B cell (primary cell): ENCODE data around the gene PRRG2. TPM values are rescaled to one million over a fixed set of nuclear protein-coding genes. Genes with fewer than 3 reads are reported as not detected.

ENCODE experiments used
- ATAC-seq: fragments of 200-7000 bp; cut with Tn5 transposase; one replicate; pipeline ENCODE4 v1.10.0; 2021; ENCODE audit warnings: low read depth, mild to moderate bottlenecking, moderate number of reproducible peaks, moderate library complexity
- CTCF ChIA-PET: fragments of 350-600 bp; sonication (Branson Sonifier 250); formaldehyde crosslinking; loops from one replicate; lab custom pipeline; 2021; ENCODE audit warnings: antibody characterized with exemption, inconsistent platforms; lab: Charles Lee
- POLR2A ChIA-PET: fragments of 350-600 bp; sonication (Branson Sonifier 250); formaldehyde crosslinking; loops from one replicate; lab custom pipeline; 2021; ENCODE audit warnings: antibody characterized with exemption; lab: Charles Lee
- DNase-seq: peaks from one replicate; pipeline ENCODE4 v3.0.0; 2013
- H2AFZ ChIP-seq: 2 replicates; pipeline ENCODE4 v1.6.1; 2012; ENCODE audit warnings: mild to moderate bottlenecking, low read depth, low read length; ENCODE audit not compliant: insufficient read depth, poor library complexity, severe bottlenecking
- H3K27ac ChIP-seq, 2 donors: 1 replicate in 1 of 2; 2 replicates in 1 of 2; pipeline ENCODE4 v1.5.1; 2012 to 2013; ENCODE audit warnings: low read length in 2 of 2, mild to moderate bottlenecking in 2 of 2, moderate library complexity in 1 of 2
- H3K27me3 ChIP-seq, 4 experiments: fragments of 200-600 bp in 1 of 4; sonication (generic) in 1 of 4; replicated peaks in 1 of 4; 1 replicate in 2 of 4; 2 replicates in 2 of 4; pipeline versions ENCODE4 v1.6.1 to v1.7.0; 2013 to 2016; ENCODE audit warnings: low read length in 3 of 4, mild to moderate bottlenecking in 2 of 4, mixed read lengths in 1 of 4, moderate library complexity in 1 of 4; ENCODE audit not compliant: insufficient read depth in 4 of 4, control insufficient read depth in 3 of 4; ENCODE audit errors: control extremely low read depth in 1 of 4
- H3K36me3 ChIP-seq, 2 experiments: replicated peaks in 1 of 2; 1 replicate in 1 of 2; 2 replicates in 1 of 2; pipeline versions ENCODE4 v1.6.1 to v1.7.1; 2013; ENCODE audit warnings: low read length in 1 of 2; ENCODE audit not compliant: insufficient read depth in 2 of 2, control insufficient read depth in 1 of 2; ENCODE audit errors: control extremely low read depth in 1 of 2, extremely low read depth in 1 of 2
- H3K4me1 ChIP-seq, 2 donors: fragments of 200-600 bp in 1 of 2; sonication (generic) in 1 of 2; 1 replicate in 1 of 2; 2 replicates in 1 of 2; pipeline versions ENCODE4 v1.5.1 to v1.6.1; 2013 to 2017; ENCODE audit warnings: low read length in 2 of 2; ENCODE audit not compliant: control insufficient read depth in 2 of 2, insufficient read depth in 2 of 2
- H3K4me2 ChIP-seq: replicated peaks from 2 replicates; pipeline ENCODE3; 2012; ENCODE audit warnings: mild to moderate bottlenecking, low read depth, low read length; ENCODE audit not compliant: poor library complexity, severe bottlenecking
- H3K4me3 ChIP-seq, 5 experiments: fragments of 200-600 bp in 1 of 5; sonication (generic) in 1 of 5; 1 replicate in 3 of 5; 2 replicates in 2 of 5; pipeline versions ENCODE4 v1.5.1 to v1.7.0; 2011 to 2016; ENCODE audit warnings: low read length in 4 of 5, mild to moderate bottlenecking in 4 of 5, low read depth in 2 of 5, control low read depth in 1 of 5, moderate library complexity in 1 of 5; ENCODE audit not compliant: insufficient read depth in 1 of 5; ENCODE audit errors: control extremely low read depth in 1 of 5, extremely low read depth in 1 of 5
- H3K79me2 ChIP-seq: fragments of 200-600 bp; sonication (generic); one replicate; pipeline ENCODE4 v1.6.0; 2016; ENCODE audit warnings: low read length; ENCODE audit not compliant: control insufficient read depth, insufficient read depth
- H3K9ac ChIP-seq: fragments of 200-600 bp; sonication (generic); 2 replicates; pipeline ENCODE4 v1.6.1; 2017; ENCODE audit warnings: mild to moderate bottlenecking, low read length, moderate library complexity
- H3K9me3 ChIP-seq, 3 donors: one replicate each; pipeline versions ENCODE4 v1.6.1 to v1.7.1; 2013; ENCODE audit warnings: low read length in 2 of 3; ENCODE audit not compliant: control insufficient read depth in 2 of 3, insufficient read depth in 1 of 3; ENCODE audit errors: control extremely low read depth in 1 of 3
- H4K20me1 ChIP-seq: 2 replicates; pipeline ENCODE4 v1.6.0; 2012; ENCODE audit warnings: mild to moderate bottlenecking, low read length; ENCODE audit not compliant: insufficient read depth, control insufficient read depth, poor library complexity, severe bottlenecking
- H3K27ac Mint-ChIP-seq: one replicate; pipeline ENCODE4 v1.8.0; 2021; ENCODE audit warnings: mixed read lengths
- H3K27me3 Mint-ChIP-seq: one replicate; pipeline ENCODE4 v1.8.0; 2021; ENCODE audit warnings: mixed read lengths
- H3K4me1 Mint-ChIP-seq: one replicate; pipeline ENCODE4 v1.8.0; 2021; ENCODE audit warnings: mixed read lengths
- H3K4me3 Mint-ChIP-seq: one replicate; pipeline ENCODE4 v1.8.0; 2021; ENCODE audit warnings: mixed read lengths
- H3K9me3 Mint-ChIP-seq: one replicate; pipeline ENCODE4 v1.8.0; 2022; ENCODE audit warnings: mixed read lengths; ENCODE audit not compliant: insufficient read depth
- EZH2 ChIP-seq: IDR thresholded peaks from 2 replicates; pipeline ENCODE4 v1.6.1; 2012; ENCODE audit warnings: borderline replicate concordance, low read depth, mild to moderate bottlenecking, moderate library complexity, low read length; ENCODE audit not compliant: insufficient read depth, poor library complexity, severe bottlenecking
- WGBS: methylation state at CpG from one replicate; pipeline ENCODE4 v1.1.5; 2013; ENCODE audit warnings: missing lambda C conversion rate; ENCODE audit not compliant: insufficient coverage; 5-methylcytosine and 5-hydroxymethylcytosine counted together
- intact Hi-C: fragments of 100-400 bp; cut with micrococcal nuclease; formaldehyde crosslinking; loops from one replicate; pipeline ENCODE4 v1.10.0; 2022
- polyA plus RNA-seq: library from polyadenylated mRNA; depleted of rRNA; stranded (reverse); fragments of >200 nt; gene quantifications from 2 replicates; pipeline ENCODE4 v1.2.3, GENCODE V29; 2012
- total RNA-seq, 2 donors: library from RNA; stranded (reverse); fragments of 120-200 nt in 1 of 2; gene quantifications; 1 replicate in 1 of 2; 2 replicates in 1 of 2; pipeline versions ENCODE4 v1.2.3 to v1.2.4, GENCODE V29; 2013 to 2022
- TF ChIP-seq, protein P1 (sequence below): fragments of 200-600 bp; IDR thresholded peaks from one replicate; pipeline ENCODE4 v1.8.0; 2022; ENCODE audit warnings: antibody characterized with exemption, mild to moderate bottlenecking

PRRG2 gene
- total and polyA plus RNA-seq, 2 donors (not counting 1 experiment from before 2014, with no cell fraction given), result 1.1 to 4.4 TPM

DNA sequence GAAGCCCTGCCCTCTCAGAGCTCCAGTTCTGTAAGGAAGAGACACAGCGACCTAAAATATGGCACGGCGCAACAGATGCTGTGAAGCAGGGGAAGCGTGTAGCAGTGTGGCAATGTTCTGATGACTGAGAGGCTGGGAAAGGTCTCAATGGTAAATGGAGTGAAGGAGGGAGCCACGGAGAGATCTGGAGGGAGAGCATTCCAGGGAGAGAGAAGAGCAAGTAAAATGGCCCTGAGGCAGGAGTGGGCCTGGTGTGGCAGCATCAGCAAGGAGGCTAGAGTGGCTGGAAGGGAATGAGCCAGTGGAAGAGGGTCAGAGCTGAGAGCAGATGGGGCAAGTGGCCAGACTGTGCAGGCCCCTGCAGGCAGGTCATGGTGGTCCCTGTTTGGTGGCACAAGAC, 37.0 kb upstream of the PRRG2 start:
- intact Hi-C loops, result no loop called here
- no peak overlapping the region for H3K4me2 ChIP-seq
- no peaks in the 10 kb centered on the region for H3K27me3 ChIP-seq
- H3K9me3 ChIP-seq, result no peaks in the 10 kb centered on the region
- no peaks in the 10 kb centered on the region for H4K20me1 ChIP-seq
- WGBS, result 77% methylated on average over 5 of the region's 5 CpGs
- Mint-ChIP-seq H3K27me3 (no peaks in the 10 kb centered on the region), H3K27ac (no peak overlapping the region), H3K4me1 (peaks cover 13% of the 10 kb centered on the region), H3K4me3 (no peak overlapping the region), H3K9me3 (no peaks in the 10 kb centered on the region)
- H3K27ac ChIP-seq, result no peak overlapping the region
- no peak for ATAC-seq
- ChIA-PET CTCF (interaction anchor here (4.1 kb wide), 1 partner anchor 26 kb away, joined by 42 read pairs; no protein-coding TSS in a partner anchor), POLR2A (no interaction called here)
- no peak overlapping the region for H2AFZ ChIP-seq
- H3K36me3 ChIP-seq, result no peaks in the 10 kb centered on the region
- no peaks in the 10 kb centered on the region for H3K79me2 ChIP-seq
- no peak for DNase-seq
- H3K4me1 ChIP-seq, result peaks cover 4 to 8% of the 10 kb centered on the region in 2 donors
- H3K9ac ChIP-seq, result no peak overlapping the region
- TF ChIP-seq, protein P1, sequence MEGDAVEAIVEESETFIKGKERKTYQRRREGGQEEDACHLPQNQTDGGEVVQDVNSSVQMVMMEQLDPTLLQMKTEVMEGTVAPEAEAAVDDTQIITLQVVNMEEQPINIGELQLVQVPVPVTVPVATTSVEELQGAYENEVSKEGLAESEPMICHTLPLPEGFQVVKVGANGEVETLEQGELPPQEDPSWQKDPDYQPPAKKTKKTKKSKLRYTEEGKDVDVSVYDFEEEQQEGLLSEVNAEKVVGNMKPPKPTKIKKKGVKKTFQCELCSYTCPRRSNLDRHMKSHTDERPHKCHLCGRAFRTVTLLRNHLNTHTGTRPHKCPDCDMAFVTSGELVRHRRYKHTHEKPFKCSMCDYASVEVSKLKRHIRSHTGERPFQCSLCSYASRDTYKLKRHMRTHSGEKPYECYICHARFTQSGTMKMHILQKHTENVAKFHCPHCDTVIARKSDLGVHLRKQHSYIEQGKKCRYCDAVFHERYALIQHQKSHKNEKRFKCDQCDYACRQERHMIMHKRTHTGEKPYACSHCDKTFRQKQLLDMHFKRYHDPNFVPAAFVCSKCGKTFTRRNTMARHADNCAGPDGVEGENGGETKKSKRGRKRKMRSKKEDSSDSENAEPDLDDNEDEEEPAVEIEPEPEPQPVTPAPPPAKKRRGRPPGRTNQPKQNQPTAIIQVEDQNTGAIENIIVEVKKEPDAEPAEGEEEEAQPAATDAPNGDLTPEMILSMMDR, result no peak
- no peak for TF ChIP-seq EZH2
- H3K4me3 ChIP-seq, result no peak overlapping the region

DNA sequence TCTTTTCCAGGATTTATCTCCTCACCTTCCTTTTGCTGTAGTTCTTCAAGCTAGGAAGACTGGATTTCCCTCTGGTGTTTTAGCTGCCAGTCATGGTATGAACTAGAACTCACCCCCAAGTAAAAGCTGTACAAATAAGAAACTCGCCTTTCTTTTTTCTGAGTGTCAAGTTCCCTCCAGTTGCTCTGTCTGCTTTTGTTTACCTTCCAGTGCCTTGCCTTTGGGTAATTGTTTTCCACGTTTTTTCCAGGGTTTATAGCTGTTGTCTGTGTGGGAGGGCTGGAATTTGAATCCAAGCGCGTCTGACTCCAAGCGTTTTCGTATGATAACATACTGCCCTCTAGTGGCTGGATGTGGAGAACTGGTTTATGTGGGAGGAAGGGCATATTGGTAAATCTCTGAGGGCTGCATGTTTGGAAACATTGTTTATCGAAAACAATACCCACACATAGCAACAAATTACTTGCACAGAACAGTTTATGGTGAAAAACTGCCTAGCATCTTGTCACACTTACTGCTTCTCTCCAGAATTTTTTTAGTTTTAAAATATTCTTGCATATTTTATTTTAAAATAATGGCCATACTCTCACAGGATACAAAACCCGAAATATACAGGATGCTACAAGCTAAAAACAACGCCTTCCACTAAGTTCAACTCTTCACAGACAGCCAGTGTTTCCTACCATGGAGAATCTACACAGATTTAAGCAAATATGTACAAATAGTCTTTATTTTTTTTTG, 34.1 kb upstream of the PRRG2 start:
- TF ChIP-seq, protein P1, result peak; percentile 91
- no peak for TF ChIP-seq EZH2
- intact Hi-C loops, result loop anchor here (1.0 kb wide), 3 partner anchors 23 to 73 kb away; partner anchors contain the start of gene FLT3LG
- Histone ChIP-seq H3K79me2 (no peaks in the 10 kb centered on the region), H3K4me3 (peak overlapping the region in 2 of 5 experiments; percentile 1 to 18), H3K9me3 (no peaks in the 10 kb centered on the region), H4K20me1 (no peaks in the 10 kb centered on the region), H3K4me1 (peaks cover 4 to 8% of the 10 kb centered on the region in 2 donors), H2AFZ (peak overlapping the region; percentile 52), H3K4me2 (peak overlapping the region; percentile 63), H3K9ac (peak overlapping the region; percentile 26), H3K27me3 (no peaks in the 10 kb centered on the region), H3K27ac (no peak overlapping the region), H3K36me3 (no peaks in the 10 kb centered on the region)
- POLR2A ChIA-PET, result interaction anchor here (0.6 to 1.7 kb wide), 3 partner anchors 11 to 93 kb away, joined by 3 to 9 read pairs (median 4); partner anchors contain the start of gene RRAS
- peaks cover 13% of the 10 kb centered on the region for H3K4me1 Mint-ChIP-seq
- peak; percentile 88 for DNase-seq
- WGBS, result 0% methylated on average over 4 of the region's 9 CpGs
- CTCF ChIA-PET, result interaction anchor here (0.6 to 4.4 kb wide), 48 partner anchors 10 to 347 kb away, joined by 3 to 59 read pairs (median 4); partner anchors contain the start of genes BCL2L12, FLT3LG, IRF3 and PRMT1
- H3K4me3 Mint-ChIP-seq, result peak overlapping the region; percentile 73
- H3K9me3 Mint-ChIP-seq, result no peaks in the 10 kb centered on the region
- H3K27me3 Mint-ChIP-seq, result no peaks in the 10 kb centered on the region
- peak; percentile 63 for ATAC-seq
- peak overlapping the region; percentile 79 for H3K27ac Mint-ChIP-seq
